ENCODE data around the gene CSRNP3. TPM values are rescaled to one million over a fixed set of nuclear protein-coding genes. Genes with fewer than 3 reads are reported as not detected.

The CSRNP3 gene
- total RNA-seq, 1 donor from 2014 or later: 18.4 TPM

GRCh38 chr2:165701147-165701546, 231.6 kb downstream of the CSRNP3 start:
- H3K4me1 Mint-ChIP-seq (ENCODE audit: unreplicated experiment): peaks cover 14% of the 10 kb centered on the region
- no peaks in the 10 kb centered on the region for H3K27me3 Mint-ChIP-seq
- no peak overlapping the region for H3K27ac Mint-ChIP-seq
- TF ChIP-seq, protein P1, sequence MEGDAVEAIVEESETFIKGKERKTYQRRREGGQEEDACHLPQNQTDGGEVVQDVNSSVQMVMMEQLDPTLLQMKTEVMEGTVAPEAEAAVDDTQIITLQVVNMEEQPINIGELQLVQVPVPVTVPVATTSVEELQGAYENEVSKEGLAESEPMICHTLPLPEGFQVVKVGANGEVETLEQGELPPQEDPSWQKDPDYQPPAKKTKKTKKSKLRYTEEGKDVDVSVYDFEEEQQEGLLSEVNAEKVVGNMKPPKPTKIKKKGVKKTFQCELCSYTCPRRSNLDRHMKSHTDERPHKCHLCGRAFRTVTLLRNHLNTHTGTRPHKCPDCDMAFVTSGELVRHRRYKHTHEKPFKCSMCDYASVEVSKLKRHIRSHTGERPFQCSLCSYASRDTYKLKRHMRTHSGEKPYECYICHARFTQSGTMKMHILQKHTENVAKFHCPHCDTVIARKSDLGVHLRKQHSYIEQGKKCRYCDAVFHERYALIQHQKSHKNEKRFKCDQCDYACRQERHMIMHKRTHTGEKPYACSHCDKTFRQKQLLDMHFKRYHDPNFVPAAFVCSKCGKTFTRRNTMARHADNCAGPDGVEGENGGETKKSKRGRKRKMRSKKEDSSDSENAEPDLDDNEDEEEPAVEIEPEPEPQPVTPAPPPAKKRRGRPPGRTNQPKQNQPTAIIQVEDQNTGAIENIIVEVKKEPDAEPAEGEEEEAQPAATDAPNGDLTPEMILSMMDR (conservative IDR thresholded peaks at IDR 0.05): no peak
- H3K36me3 Mint-ChIP-seq: no peaks in the 10 kb centered on the region
- H3K4me3 Mint-ChIP-seq: no peak overlapping the region
- no peaks in the 10 kb centered on the region for H3K9me3 Mint-ChIP-seq
- DNase-seq (ENCODE audit: extremely low spot score, unreplicated experiment): no peak

DNA sequence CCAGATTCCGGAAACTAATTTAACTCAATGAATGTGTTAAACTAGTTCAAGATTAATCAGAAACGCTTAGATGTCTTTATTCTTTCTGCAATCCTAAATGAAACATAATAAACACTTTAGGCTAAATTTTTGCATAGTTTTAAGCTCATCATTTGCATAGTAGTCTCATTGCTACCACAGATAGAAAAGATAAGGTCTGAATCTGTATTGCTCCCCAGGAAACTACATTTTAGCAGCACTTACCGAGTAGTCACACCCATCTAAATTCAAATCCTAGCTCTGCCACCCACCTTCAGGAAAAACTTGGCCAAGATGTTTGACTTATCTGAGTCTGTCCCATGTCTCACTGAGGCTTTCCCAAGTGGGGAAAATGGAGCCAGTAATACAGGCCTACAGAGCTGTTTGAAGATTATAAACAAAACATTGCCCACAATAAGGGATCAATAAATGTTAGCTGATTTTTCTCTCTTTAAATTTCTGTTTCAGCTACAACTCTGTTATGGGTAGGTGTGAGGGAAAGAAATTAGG, 237.5 kb downstream of the CSRNP3 start:
- Mint-ChIP-seq H3K36me3 (no peaks in the 10 kb centered on the region), H3K27ac (no peak overlapping the region), H3K4me1 (ENCODE audit: unreplicated experiment) (no peaks in the 10 kb centered on the region), H3K4me3 (no peak overlapping the region), H3K27me3 (no peaks in the 10 kb centered on the region), H3K9me3 (no peaks in the 10 kb centered on the region)
- DNase-seq (ENCODE audit: extremely low spot score, unreplicated experiment): no peak
- TF ChIP-seq, protein P1 (conservative IDR thresholded peaks at IDR 0.05): no peak

DNA sequence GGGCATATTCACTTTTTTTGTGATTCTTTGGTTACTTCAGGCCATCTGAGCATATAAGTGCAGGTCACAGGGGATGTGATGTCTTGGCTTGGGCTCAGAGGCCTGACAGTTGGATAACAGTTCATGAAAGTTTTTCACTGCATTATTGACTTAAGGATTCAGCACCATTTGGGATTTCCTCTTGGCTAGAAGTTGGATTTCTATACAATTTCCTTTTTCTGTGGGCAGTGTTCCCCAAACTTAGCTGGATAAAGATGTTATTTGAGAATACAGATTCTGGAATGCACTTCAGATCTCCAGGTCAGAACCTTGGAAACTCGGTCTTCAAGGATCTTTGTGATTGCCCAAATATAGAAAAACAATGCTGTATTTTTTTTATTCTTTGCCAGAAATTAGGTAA, 246.6 kb downstream of the CSRNP3 start:
- Mint-ChIP-seq H3K27ac (no peak overlapping the region), H3K27me3 (peaks cover 3% of the 10 kb centered on the region)

GRCh38 chr2:165718610-165719210, 249.2 kb downstream of the CSRNP3 start:
- no peaks in the 10 kb centered on the region for H3K4me1 Mint-ChIP-seq (ENCODE audit: unreplicated experiment)
- no peak overlapping the region for H3K4me3 Mint-ChIP-seq
- TF ChIP-seq, protein P1 (conservative IDR thresholded peaks at IDR 0.05): no peak
- H3K27ac Mint-ChIP-seq: no peak overlapping the region
- H3K36me3 Mint-ChIP-seq: no peaks in the 10 kb centered on the region
- no peak for DNase-seq (ENCODE audit: extremely low spot score, unreplicated experiment)
- peaks cover 5% of the 10 kb centered on the region for H3K27me3 Mint-ChIP-seq
- H3K9me3 Mint-ChIP-seq: no peaks in the 10 kb centered on the region

More for the DNA sequence above, 246.6 kb downstream of the CSRNP3 start:
- no peak for DNase-seq (ENCODE audit: extremely low spot score, unreplicated experiment)
- H3K36me3 Mint-ChIP-seq: no peaks in the 10 kb centered on the region
- no peaks in the 10 kb centered on the region for H3K4me1 Mint-ChIP-seq (ENCODE audit: unreplicated experiment)
- H3K4me3 Mint-ChIP-seq: no peak overlapping the region
- H3K9me3 Mint-ChIP-seq: no peaks in the 10 kb centered on the region
- TF ChIP-seq, protein P1 (conservative IDR thresholded peaks at IDR 0.05): no peak

GRCh38 chr2:165720511-165720910, 251.0 kb downstream of the CSRNP3 start:
- Mint-ChIP-seq H3K4me3 (no peak overlapping the region), H3K36me3 (no peaks in the 10 kb centered on the region), H3K4me1 (ENCODE audit: unreplicated experiment) (no peaks in the 10 kb centered on the region), H3K27me3 (peaks cover 4% of the 10 kb centered on the region), H3K27ac (no peak overlapping the region), H3K9me3 (no peaks in the 10 kb centered on the region)
- TF ChIP-seq, protein P1 (conservative IDR thresholded peaks at IDR 0.05): no peak
- DNase-seq (ENCODE audit: extremely low spot score, unreplicated experiment): no peak
